HG02885 (cell line): ENCODE measurements around the gene PHRF1.

Experiments used
- ATAC-seq: cut with Tn5 transposase; IDR thresholded peaks from one replicate; pipeline ENCODE4 v1.9.1; 2021; ENCODE audit warnings: mild to moderate bottlenecking; ENCODE audit not compliant: unreplicated experiment, poor library complexity

Gene PHRF1

DNA sequence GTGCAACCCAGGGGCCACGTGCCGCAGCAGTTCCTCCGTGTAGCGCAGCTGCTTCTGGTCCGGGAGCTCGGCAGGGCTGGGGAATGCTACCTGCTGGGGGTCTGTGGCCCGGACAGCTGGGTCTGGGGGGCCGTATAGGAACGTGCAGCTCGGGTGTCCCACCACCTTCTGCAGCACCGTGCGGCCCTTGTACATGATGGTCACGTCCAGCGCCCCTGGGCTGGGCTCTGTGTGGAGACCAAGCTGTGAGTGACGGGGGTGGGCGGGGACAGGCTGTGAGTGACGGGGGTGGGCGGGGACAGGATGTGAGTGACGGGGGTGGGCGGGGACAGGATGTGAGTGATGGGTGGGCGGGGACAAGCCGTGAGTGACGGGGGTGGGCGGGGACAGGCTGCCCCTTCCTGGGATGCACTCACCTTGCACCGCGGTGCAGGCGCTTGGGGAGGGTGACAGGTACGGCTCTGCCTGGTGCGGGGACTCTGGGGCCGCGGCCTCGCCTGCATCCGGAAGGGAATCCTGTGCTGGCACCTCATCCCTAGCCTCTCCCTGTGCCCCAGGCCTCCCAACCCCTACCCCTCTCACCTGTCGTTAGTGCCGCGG is 37.2 kb downstream of the PHRF1 start:
- ATAC-seq, result no peak

DNA sequence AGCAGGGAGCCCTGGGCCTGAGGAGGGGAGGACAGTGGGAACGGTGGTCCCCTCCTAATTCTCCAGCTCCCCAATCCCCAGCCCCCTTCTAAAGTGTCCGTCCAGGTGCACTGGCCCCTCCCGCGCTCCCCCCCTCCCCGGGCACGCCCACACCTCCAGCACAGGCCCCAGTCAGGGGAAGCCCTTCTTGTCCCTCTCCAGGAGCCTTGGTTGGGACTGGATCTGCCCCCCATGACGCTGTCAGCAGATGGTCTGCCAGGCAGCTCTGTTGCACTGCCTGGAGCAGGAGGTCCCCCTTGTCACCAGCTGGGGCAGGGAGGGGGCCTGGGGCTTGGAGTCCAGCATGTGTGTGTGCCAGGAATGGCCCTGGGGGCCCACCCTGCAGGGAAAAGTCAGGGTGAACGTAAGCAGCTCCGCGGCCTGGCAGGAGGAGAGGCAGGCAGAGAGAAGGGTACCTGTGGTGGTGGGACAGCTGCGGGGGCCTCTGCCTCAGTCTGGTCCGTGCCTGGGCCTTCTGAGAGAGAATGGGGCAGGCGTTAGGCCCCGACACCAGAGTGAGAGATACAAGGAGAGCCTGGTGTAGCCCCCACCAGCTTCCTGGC is 37.9 kb downstream of the PHRF1 start:
- ATAC-seq, result no peak

DNA sequence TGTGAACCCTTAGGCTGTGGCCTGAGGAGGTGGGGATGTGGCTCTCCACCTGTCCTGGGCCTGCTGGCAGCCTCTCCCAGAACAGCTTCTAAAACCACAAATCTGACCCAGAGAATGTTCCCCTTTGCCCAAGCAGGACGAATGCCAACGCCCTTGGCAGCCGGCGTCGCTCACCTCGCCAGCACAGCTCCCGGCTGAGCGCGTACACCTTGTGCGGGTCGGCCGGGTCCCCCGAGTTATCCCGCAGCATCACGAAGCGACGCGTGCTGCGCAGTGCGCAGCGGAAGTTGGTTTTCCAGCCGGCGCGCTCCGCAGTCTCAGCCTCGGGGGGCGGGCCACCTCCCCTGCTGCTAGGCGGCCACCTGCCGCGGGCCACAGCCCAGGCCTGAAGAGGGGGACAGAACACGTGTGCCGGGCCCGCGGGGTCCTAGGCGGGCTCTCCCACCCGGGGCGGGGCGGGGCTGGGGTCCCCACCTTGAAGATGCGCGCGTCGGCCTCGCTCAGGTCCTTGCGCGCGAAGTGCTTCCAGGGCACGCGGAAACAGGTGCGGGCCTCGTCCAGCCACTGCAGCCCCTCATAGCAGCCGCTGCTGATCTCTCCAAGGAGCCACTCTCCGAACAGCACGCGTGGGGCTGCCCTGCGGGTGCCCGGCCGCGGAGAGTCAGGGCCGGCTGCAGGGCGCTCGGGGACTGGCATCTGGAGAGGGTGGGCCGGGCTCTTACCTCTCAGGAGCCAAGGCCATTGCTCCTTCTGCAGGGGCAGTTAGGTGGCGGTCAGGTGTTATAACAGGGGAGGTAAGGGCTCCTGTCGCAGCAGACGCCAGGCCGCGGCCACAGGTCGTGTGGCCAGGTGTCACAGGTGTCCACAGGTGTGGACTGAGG is 38.6 kb downstream of the PHRF1 start:
- ATAC-seq, result no peak

DNA sequence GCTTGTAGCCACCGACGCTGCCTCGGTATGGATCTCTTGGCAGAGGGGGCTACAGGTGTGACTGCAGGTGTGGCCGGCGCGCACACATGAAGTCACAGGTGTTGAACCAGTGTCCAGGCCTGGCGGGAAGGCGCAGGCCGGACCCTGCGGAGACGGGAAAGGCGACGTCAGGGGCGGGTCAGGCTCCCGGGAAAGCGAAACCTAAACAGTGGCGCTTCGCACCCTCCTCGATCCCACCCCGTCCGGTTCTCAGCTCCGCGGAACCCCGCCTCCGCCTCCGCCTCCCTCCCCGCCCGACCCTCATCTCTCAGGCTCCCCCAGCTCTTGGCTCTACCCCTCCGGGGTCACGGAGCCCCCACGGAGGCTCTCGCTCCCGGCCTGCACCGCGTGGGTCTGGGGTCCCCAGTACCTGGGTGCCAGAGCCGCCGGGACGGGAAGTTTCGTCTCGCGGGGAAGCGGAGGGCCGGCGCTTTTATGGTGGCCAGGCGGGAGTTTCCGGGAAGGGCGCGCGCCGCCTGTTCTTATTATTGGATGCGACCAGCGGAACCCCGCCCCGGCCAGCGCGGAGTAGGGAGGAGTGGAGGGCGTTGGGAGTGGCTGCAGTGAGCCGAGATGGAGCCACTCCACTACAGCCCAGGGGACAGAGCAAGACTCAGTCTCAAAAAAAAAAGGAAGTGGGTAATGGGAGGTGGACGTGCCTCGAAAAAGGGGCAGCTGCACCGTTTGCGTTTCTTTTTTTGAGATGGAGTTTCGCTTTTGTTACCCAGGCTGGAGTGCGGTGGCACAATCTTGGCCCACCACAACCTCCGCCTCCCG is 39.4 kb downstream of the PHRF1 start, which contains the start of gene IRF7:
Gene IRF7 (minus strand): TSS at position 447 of the 816 bp plus-strand sequence. CDS start 586 bp downstream, outside the sequence.
- ATAC-seq, result peak; percentile 76

DNA sequence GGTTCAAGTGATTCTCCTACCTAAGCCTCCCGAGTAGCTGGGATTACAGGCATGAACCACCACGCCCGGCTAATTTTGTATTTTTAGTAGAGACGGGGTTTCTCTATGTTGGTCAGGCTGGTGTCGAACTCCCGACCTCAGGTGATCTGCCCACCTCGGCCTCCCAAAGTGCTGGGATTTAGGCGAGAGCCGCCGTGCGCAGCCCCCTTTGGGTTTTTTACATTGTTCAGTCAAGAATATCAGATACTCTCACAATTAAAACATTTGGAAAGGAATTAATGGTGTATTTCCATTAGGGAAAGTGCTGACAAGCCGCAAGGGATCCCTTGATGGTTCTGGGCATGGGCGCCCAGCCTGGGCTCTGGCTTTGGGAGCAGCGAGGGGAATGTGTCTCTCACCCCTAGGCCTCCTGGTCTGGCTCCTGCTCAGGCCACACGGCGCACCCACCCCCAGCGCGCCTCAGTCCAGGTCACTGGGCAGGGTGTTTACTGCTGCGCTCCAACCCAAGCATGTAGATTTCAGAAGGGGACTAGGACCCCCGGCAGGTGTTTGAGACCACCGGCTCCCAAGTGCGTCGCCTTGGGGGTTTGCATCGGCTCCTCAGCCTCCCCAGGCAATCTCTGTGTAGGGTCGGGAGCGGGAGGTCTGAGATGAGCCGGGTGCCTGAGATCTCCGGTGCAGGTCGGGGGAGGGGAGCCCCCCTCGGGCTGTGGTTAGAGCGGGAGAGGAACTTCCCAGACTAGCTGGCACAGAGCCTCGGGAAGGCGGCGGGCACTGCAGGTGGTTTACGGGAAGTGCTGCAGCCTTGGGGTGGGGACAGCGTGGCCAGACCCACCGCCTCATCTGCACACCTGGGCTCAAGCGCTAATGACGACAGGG is 40.3 kb downstream of the PHRF1 start:
- no peak for ATAC-seq

DNA sequence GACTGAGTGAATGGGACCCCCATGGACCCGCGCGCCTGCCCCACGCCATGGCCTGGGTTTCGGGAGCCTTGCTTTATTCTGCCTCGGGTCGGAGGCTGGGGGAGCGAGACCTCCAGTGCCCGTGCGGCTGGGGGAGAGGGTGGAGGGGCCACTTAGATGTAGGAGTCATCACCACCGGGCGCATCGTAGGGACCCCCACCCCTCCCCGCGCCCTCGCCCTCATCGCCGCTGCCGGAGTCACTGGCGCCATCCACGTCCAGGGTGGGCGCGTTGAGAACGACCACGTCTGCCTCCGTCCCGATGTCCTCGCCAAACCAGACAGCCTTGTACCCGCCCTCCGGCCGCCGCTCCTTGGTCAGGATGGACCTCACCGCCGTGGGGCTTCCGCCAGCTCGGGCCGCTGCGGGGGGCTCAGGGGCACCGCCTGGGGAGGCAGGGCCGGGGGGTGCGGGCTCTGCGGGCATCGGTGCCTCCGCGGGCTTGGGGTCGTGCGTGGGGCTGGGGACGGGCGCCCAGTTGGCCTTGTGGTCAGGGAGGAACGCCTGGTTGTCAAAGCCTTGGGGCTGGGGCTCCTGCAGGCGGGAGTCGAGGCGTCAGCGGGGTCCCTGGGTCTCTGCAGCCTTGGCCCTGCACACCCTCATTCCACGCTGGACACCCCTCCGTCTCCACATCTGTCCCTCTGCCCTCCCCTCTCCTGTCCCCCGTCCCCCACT is 41.1 kb downstream of the PHRF1 start:
- ATAC-seq, result no peak

DNA sequence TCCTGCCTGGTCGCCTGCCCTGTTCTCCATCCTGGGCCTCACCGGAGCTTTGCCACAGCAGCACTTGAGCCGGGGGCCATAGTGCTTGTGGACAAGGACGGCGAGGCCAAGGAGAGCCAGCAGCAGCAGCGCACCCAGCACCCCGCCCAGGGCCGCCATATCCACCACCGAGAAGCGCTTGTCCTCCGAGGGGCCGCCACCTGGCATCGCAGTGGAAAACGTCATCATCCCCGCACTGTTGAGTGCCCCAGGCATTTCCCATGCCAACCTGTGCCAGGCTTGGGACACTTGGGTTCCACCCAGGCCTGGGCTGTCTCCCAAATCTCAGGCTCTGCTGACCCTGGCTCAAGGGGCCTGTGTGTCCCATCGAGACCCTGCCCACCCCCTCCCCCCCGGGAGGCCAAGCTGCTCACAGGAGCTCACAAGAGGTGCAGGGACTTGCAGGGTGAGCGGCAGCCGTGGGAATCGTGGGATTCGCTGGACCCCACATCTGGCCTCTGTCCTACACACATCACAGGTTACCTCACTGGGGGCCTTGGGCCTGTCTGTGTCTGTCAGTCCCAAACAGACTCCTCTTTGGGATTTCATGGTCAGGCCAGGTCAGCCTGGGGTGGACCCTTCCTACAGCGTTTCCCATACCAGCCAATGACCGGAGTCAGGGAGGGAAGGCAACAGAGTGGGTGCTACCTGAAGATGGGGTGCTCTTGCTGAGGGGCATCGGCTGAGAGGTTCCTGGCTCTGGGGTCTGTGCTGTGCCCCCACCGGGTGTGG is 41.8 kb downstream of the PHRF1 start:
- ATAC-seq, result no peak

DNA sequence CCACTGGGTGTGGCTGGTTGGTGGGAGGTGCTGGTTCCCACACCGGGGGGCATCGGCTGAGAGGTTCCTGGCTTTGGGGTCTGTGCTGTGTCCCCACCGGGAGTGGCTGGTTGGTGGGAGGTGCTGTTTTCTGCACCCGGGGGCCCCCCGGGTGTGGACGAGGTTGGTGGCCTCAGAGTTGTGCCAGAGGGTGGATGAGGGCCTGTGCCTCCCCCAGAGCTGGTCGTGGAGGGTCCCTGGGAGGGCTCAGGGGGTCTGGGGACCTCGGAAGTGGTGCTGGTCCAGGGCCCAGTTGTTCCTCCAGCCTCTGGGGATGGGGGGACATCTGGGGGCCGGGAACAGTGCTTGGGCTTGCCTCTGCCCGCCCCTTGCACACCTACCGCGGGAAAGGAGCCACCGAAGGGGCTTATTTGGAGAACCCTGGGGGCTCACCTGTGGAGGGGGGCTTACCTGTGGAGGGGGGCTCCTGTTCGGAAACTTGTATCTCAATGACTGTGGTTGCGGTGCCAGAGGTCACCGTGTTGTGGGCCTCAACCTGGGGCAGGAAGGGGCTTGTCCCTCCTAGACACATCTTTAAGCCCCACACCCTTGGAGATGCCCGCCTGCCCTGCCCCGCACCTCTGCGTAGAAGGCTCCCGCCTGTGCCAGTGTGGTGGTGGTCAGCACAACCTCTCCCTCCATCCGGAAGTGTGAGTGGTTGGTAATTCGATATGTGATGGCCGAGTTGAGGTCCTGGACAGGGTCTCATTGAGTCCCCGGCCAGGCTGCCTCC is 42.8 kb downstream of the PHRF1 start:
- no peak for ATAC-seq

DNA sequence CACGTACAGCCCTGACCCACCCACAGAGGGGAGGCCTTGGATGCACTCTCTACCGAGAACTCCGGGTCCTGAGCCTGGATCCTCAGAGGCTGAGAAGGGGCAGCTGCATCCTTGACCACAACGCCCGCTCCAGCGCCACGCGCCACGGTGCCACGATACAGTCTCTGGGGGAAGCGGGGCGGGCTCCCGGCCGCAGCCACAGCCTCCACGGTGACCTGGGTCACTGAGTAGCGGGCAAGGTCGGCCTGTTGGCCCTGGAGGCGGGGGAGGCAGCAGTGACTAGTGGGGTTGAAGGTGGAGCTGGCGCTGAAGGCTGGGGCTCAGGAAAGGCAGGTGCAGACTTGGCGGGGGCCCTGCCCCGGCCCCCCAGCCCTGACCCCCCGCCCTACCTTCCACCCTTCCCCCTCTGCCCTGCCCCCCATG is 43.4 kb downstream of the PHRF1 start:
- no peak for ATAC-seq

DNA sequence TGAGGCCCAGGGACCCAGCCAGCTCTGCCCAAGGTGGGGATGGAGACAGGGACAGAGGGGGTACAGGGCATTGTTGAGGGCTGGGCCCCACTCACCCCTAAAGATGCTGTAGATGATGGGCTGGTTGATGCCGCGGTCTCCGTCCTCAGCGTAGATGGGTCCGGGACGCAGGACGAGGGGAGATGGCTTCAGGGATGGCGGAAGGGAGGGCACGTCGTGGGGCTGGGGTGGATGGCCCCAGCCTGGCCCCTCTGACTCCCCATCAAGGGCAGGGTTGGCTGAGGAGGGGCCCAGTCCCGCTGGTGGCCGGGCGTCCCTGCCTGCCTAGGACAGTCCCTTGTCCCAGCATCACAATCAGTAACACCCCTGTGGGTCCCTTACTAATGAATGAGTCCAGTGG is 43.9 kb downstream of the PHRF1 start:
- no peak for ATAC-seq

DNA sequence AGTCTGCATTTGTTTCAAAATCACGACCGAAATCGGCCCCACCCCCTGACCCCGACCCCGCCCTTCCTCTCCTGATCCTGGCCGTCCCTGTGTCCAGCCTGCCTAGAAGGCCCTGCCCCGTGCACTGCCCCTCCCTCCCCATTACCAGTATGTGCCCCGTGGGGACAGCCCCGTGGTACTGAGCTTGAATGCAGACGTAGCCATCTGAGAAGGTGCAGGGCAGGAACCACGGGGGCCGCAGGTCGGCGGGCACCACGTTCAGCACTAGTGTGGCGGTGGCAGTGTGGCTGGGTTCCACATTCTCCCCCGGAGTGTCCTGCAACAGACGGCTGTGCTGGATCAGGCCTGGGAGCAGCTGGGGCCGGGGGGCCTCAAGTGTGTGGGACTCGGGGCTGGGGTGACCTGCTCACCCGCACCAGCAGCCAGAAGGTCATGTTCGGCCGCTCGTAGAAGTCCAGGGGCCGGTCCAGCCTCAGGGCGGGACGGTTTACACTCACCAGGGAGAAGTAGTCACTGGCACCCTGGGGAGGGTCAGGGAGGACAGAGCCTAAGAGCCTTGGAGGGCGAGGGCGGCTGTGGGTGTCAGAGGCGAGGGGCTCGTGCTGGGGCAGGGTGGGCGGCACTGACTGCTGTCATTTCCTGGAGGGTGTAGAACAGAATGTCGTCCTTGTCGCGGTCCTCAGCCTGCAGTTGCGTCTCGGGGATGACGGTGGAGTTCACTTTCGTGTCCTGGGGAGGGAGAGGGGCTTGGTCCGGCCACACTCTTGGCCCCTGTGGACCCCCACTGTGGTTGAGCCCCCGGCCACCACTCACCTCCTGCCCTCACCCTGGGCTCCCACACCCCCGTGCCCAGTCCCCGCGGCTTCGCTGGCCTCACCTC is 44.9 kb downstream of the PHRF1 start:
- no peak for ATAC-seq

DNA sequence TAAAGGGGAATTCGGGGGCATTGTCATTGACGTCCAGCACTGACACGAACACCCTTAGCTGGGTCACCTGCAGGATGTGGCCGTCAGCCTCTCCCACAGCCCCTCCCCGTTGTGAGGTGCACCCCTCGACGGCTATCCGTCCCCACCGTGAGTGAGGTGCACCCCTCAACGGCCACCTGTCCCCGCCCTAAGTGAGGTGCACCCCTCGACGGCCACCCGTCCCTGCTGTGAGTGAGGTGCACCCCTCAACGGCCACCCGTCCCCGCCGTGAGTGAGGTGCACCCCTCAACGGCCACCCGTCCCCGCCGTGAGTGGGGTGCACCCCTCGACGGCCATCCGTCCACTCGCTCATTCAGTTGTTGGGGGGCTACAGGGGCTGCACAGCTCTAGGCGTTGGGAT is 45.6 kb downstream of the PHRF1 start:
- ATAC-seq, result no peak

DNA sequence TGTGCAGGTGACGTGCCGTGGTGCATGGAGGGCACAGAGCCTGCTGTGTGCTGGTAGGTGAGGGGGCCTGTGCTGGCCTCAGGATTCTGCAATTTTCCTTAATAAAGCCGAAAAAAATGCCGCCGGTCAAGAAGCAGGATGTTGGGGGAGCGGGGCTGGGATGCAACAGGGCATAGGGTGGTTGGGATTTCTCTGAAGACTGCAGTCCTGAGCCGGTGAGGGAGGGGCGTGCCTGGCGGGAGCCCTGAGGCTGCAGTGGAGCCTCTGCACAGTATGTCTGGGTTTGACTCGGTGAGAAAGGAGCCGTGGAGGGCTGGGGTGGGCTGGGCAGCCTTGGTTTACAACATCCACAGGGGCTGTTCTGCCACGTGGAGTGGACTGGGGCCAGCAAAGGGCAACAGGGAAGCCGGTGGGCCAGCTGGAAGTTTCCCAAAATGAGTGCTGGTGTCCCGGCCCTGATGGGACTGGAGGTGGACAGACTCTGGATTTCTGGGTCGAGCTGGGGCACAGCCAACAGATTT is 47.1 kb downstream of the PHRF1 start:
- no peak for ATAC-seq

DNA sequence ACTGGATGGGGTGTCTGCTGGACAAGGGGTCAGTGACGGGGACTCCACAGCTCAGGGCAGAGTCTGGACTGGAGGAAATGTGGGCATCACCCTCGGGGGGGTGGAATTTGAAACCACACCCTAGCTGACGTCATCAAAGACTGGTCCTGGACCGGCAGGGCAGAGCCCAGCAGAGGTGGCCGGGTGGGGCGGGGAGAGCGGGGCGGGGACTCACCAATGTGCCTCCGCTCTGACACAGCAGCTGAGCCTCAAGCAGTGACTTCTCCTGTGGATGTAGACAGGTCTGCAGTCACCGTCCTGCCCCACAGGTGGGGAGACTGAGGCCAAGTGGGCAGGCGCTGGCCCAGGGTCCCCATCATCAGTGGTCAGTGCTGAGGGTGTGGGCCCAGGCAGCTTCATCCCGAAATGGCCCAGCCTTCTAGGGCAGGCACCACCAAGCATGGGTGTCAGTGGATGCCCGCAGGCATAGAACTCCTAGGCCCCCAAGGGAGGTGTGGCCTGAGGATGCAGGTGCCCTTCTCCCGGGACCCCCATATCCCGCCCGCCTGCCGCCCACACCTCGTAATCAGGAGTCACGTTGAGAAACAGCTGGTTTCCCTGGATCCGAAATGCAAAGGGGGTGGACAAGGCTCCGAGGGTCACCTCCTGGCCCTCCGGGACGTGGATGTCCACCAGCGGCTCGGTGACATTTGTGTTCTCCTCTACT is 47.9 kb downstream of the PHRF1 start:
- no peak for ATAC-seq

DNA sequence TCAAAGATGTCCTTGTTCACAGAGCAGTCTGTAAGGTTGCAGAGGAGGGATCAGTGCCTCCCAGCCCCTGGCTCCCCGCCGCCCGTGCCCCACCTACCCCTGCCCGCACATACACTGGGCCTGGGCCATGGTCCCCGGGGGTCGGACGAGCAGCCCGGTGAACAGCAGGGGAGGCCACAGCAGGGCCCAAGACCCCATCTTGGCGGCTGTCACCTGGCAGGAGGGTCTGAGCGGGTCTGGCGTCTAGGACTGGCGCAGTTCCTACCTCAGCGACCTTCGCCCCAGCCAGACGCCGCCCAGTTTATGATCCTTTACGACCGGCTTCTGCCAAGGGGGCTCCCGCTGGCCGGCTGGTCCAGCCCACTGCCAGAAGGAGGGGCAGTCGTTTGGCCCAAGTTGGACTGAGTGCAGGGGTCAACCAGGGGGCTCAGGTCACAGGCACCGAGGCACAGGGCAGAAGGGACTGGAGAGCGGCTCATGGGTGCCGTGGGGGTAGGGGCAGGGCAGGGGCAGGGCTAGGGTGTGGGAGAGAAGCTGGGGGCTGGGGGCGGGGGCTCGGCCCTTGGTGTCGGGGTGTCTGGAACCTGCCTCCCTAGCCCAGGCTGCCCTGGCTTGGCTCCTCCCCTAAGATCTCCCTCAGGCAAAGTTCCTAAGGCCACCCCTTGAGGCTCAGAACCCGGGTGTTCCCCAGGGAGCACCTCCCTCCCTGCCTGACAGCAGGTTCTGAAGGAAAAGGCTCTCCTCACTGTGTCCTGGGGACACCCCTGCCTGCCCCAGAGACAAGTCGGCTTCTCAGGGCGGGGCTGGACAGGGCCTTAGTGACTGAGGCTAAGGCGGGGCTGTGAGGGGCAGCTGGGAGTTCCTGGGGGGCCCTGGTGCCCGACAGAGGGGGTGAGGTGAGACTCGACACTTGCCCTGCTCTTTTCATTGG is 48.7 kb downstream of the PHRF1 start, which contains the start of gene CDHR5:
Gene CDHR5 (minus strand): TSS at position 251 of the 931 bp plus-strand sequence. CDS start 53 bp downstream, at position 198.
- ATAC-seq, result no peak
